DND-41 (cell line): ENCODE results near the gene ACR.

Experiments
- EZH2 ChIP-seq: IDR thresholded peaks from 3 replicates; pipeline ENCODE4 v1.6.1; 2012; ENCODE audit warnings: borderline replicate concordance, low read depth, mild to moderate bottlenecking, moderate library complexity, low read length, inconsistent platforms; ENCODE audit not compliant: severe bottlenecking
- TF ChIP-seq, protein P1 (sequence below): IDR thresholded peaks from 2 replicates; pipeline ENCODE4 v1.5.1; 2012; ENCODE audit warnings: borderline replicate concordance, low read length, moderate library complexity, mild to moderate bottlenecking; ENCODE audit not compliant: poor library complexity, severe bottlenecking; ENCODE audit errors: extremely low read depth

DNA sequence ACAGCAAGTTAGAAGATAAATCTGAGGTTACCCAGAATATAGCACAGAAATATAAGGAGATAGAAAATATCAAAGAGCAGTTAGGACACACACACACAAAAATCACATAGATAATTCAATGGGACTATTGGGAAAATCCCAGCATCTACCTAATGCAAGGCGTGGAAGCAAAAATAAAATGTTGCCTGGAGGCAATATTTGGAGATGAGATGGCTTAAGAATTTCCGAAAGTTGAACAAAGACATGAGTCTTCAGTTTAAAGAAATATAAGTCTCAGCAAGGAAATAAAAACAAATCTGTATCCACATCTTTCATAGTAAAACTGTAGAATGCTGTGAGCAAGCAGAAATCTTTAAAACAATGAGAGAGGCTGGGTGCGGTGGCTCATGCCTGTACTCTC lies 29.5 kb upstream of the ACR start:
- TF ChIP-seq, protein P1, sequence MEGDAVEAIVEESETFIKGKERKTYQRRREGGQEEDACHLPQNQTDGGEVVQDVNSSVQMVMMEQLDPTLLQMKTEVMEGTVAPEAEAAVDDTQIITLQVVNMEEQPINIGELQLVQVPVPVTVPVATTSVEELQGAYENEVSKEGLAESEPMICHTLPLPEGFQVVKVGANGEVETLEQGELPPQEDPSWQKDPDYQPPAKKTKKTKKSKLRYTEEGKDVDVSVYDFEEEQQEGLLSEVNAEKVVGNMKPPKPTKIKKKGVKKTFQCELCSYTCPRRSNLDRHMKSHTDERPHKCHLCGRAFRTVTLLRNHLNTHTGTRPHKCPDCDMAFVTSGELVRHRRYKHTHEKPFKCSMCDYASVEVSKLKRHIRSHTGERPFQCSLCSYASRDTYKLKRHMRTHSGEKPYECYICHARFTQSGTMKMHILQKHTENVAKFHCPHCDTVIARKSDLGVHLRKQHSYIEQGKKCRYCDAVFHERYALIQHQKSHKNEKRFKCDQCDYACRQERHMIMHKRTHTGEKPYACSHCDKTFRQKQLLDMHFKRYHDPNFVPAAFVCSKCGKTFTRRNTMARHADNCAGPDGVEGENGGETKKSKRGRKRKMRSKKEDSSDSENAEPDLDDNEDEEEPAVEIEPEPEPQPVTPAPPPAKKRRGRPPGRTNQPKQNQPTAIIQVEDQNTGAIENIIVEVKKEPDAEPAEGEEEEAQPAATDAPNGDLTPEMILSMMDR, result no peak
- no peak for TF ChIP-seq EZH2
